H1 (cell line): Measurements from ENCODE around the gene QPCT. TPM values are rescaled to one million over a fixed set of nuclear protein-coding genes. Genes with fewer than 3 reads are reported as not detected.

Experiments
- CTCF ChIA-PET: fragments of 300-600 bp; sonication (Branson Sonifier 250); formaldehyde crosslinking; loops from one replicate; lab custom pipeline; 2021; ENCODE audit not compliant: partially characterized antibody; lab: Charles Lee
- POLR2A ChIA-PET: fragments of 300-600 bp; sonication (Branson Sonifier 250); formaldehyde crosslinking; loops from one replicate; lab custom pipeline; 2021; ENCODE audit warnings: inconsistent platforms; ENCODE audit not compliant: partially characterized antibody; lab: Charles Lee
- DNase-seq, 2 experiments: peaks; one replicate each; pipeline versions ENCODE4 v3.0.0 to v3.0.0-alpha.2; 2010 to 2022; ENCODE audit warnings: low spot score in 2 of 2, low read depth in 1 of 2, mixed read lengths in 1 of 2
- FAIRE-seq: peaks from 2 replicates; lab custom pipeline; 2011; peaks lifted over from hg19 to GRCh38; lab: Jason Lieb, UNC
- H2AFZ ChIP-seq: 2 replicates; pipeline ENCODE4 v1.8.1; 2012; ENCODE audit warnings: low read length, inconsistent platforms
- H2AK5ac ChIP-seq: 2 replicates; pipeline ENCODE4 v1.6.1; 2013; ENCODE audit warnings: low read depth, low read length
- H2BK120ac ChIP-seq: replicated peaks from 2 replicates; pipeline ENCODE3; 2013; ENCODE audit warnings: low read depth, low read length, inconsistent platforms
- H2BK12ac ChIP-seq: 2 replicates; pipeline ENCODE4 v1.6.1; 2013; ENCODE audit warnings: low read depth, low read length
- H2BK15ac ChIP-seq: 2 replicates; pipeline ENCODE4 v1.6.1; 2013; ENCODE audit warnings: low read length
- H2BK20ac ChIP-seq: 2 replicates; pipeline ENCODE4 v1.6.1; 2013; ENCODE audit warnings: low read length
- H2BK5ac ChIP-seq: 2 replicates; pipeline ENCODE4 v1.6.1; 2013; ENCODE audit warnings: low read depth, low read length
- H3K14ac ChIP-seq: 2 replicates; pipeline ENCODE4 v1.6.1; 2013; ENCODE audit warnings: inconsistent platforms; ENCODE audit not compliant: insufficient read length
- H3K18ac ChIP-seq: 2 replicates; pipeline ENCODE4 v1.6.1; 2013; ENCODE audit warnings: low read length; ENCODE audit errors: extremely low read depth
- H3K23ac ChIP-seq: 2 replicates; pipeline ENCODE4 v1.6.1; 2013; ENCODE audit warnings: inconsistent platforms; ENCODE audit not compliant: insufficient read length
- H3K23me2 ChIP-seq: 2 replicates; pipeline ENCODE4 v1.6.1; 2013; ENCODE audit warnings: low read depth, low read length
- H3K27ac ChIP-seq: 2 replicates; pipeline ENCODE4 v1.6.1; 2011; ENCODE audit warnings: low read depth, low read length, inconsistent platforms
- H3K27me3 ChIP-seq, 4 experiments: replicated peaks in 1 of 4; 1 replicate in 1 of 4; 2 replicates in 3 of 4; pipeline versions ENCODE4 v1.6.1 to v1.8.1; 2011 to 2013; ENCODE audit warnings: low read length in 3 of 4, mild to moderate bottlenecking in 3 of 4, inconsistent platforms in 2 of 4, mixed read lengths in 2 of 4, moderate library complexity in 1 of 4; ENCODE audit not compliant: control insufficient read depth in 3 of 4, insufficient read depth in 3 of 4; ENCODE audit errors: extremely low read depth in 1 of 4
- H3K36me3 ChIP-seq, 4 experiments: 2 replicates each; pipeline versions ENCODE4 v1.6.1 to v1.8.1; 2011 to 2013; ENCODE audit warnings: mild to moderate bottlenecking in 4 of 4, low read length in 3 of 4, moderate library complexity in 2 of 4, control low read depth in 1 of 4, inconsistent platforms in 1 of 4; ENCODE audit not compliant: insufficient read depth in 4 of 4, control insufficient read depth in 2 of 4
- H3K4ac ChIP-seq: replicated peaks from 2 replicates; pipeline ENCODE3; 2013; ENCODE audit warnings: low read length, low read depth, mixed read lengths, inconsistent platforms; ENCODE audit not compliant: insufficient read length
- H3K4me1 ChIP-seq, 4 experiments: replicated peaks in 1 of 4; 1 replicate in 1 of 4; 2 replicates in 3 of 4; pipeline versions ENCODE4 v1.6.1 to v1.8.1; 2011 to 2013; ENCODE audit warnings: low read length in 3 of 4, inconsistent platforms in 2 of 4, mixed read lengths in 1 of 4; ENCODE audit not compliant: insufficient read depth in 4 of 4, control insufficient read depth in 3 of 4
- H3K4me2 ChIP-seq, 2 experiments: 2 replicates each; pipeline versions ENCODE4 v1.6.1 to v1.8.1; 2011 to 2013; ENCODE audit warnings: low read depth in 2 of 2, low read length in 2 of 2, control low read depth in 1 of 2, inconsistent platforms in 1 of 2, mild to moderate bottlenecking in 1 of 2; ENCODE audit not compliant: insufficient read depth in 1 of 2
- H3K4me3 ChIP-seq, 4 experiments: fragments of 200-600, 300-600 bp in 1 of 4; sonication (generic), shearing (Covaris generic), sonication (Bioruptor Twin) in 1 of 4; 2 replicates each; pipeline versions ENCODE4 v1.5.1 to v1.8.1; 2011 to 2016; ENCODE audit warnings: low read length in 4 of 4, low read depth in 3 of 4, control low read depth in 2 of 4, inconsistent platforms in 2 of 4, mild to moderate bottlenecking in 2 of 4, mixed read lengths in 1 of 4, moderate library complexity in 1 of 4; ENCODE audit not compliant: insufficient read depth in 2 of 4; ENCODE audit errors: extremely low read depth in 1 of 4
- H3K56ac ChIP-seq: replicated peaks from 2 replicates; pipeline ENCODE3; 2013; ENCODE audit warnings: low read depth, mild to moderate bottlenecking, mixed read lengths, low read length, inconsistent platforms; ENCODE audit not compliant: insufficient read length
- H3K79me1 ChIP-seq: 2 replicates; pipeline ENCODE4 v1.6.1; 2013; ENCODE audit warnings: low read depth, low read length, control low read depth
- H3K79me2 ChIP-seq, 2 experiments: 2 replicates each; pipeline versions ENCODE4 v1.6.1 to v1.8.1; 2012 to 2013; ENCODE audit warnings: low read length in 2 of 2, mild to moderate bottlenecking in 2 of 2, inconsistent platforms in 1 of 2; ENCODE audit not compliant: insufficient read depth in 2 of 2, control insufficient read depth in 1 of 2
- H3K9ac ChIP-seq, 4 experiments: replicated peaks in 1 of 4; 1 replicate in 1 of 4; 2 replicates in 3 of 4; pipeline versions ENCODE4 v1.6.1 to v1.8.1; 2011 to 2013; ENCODE audit warnings: low read depth in 3 of 4, low read length in 3 of 4, control low read depth in 2 of 4, mild to moderate bottlenecking in 2 of 4, moderate library complexity in 2 of 4, inconsistent platforms in 1 of 4; ENCODE audit errors: extremely low read depth in 1 of 4
- H3K9me3 ChIP-seq, 2 experiments: 2 replicates each; pipeline versions ENCODE4 v1.6.1 to v1.8.1; 2012 to 2013; ENCODE audit warnings: mild to moderate bottlenecking in 2 of 2, moderate library complexity in 2 of 2, control low read depth in 1 of 2, inconsistent platforms in 1 of 2, low read depth in 1 of 2, low read length in 1 of 2, mixed read lengths in 1 of 2; ENCODE audit not compliant: insufficient read depth in 2 of 2
- H4K20me1 ChIP-seq, 2 experiments: replicated peaks in 1 of 2; 2 replicates each; pipeline versions ENCODE3 to v1.8.1; 2011 to 2013; ENCODE audit warnings: inconsistent platforms in 2 of 2, low read length in 2 of 2, mild to moderate bottlenecking in 1 of 2; ENCODE audit not compliant: insufficient read depth in 2 of 2, control insufficient read depth in 1 of 2
- H4K5ac ChIP-seq: 2 replicates; pipeline ENCODE4 v1.6.1; 2013; ENCODE audit warnings: low read length, low read depth, mixed read lengths, inconsistent platforms; ENCODE audit not compliant: insufficient read length
- H4K8ac ChIP-seq: 2 replicates; pipeline ENCODE4 v1.8.0; 2013; ENCODE audit warnings: mild to moderate bottlenecking, moderate library complexity, low read length, inconsistent platforms; ENCODE audit not compliant: insufficient read depth; ENCODE audit errors: extremely low read depth
- H4K91ac ChIP-seq: replicated peaks from 2 replicates; pipeline ENCODE3; 2013; ENCODE audit warnings: low read length, mixed read lengths, inconsistent platforms; ENCODE audit not compliant: insufficient read length
- BACH1 ChIP-seq: IDR thresholded peaks from 2 replicates; pipeline ENCODE4 v1.6.1; 2012; ENCODE audit warnings: low read length, improper control_type of control experiment
- JUN ChIP-seq: IDR thresholded peaks from 2 replicates; pipeline ENCODE4 v1.6.1; 2011; ENCODE audit warnings: low read depth, mild to moderate bottlenecking, improper control_type of control experiment, low read length
- JUND ChIP-seq: IDR thresholded peaks from 2 replicates; pipeline ENCODE4 v1.6.1; 2011; ENCODE audit warnings: mild to moderate bottlenecking, improper control_type of control experiment, low read length
- KDM5A ChIP-seq: fragments of 200-600 bp; IDR thresholded peaks from 2 replicates; pipeline ENCODE4 v1.7.1; 2012; ENCODE audit warnings: mild to moderate bottlenecking, low read length, inconsistent platforms, mixed read lengths
- SP1 ChIP-seq: IDR thresholded peaks from 2 replicates; pipeline ENCODE4 v1.6.1; 2011; ENCODE audit warnings: low read depth, low read length
- TCF12 ChIP-seq: IDR thresholded peaks from 2 replicates; pipeline ENCODE4 v1.6.1; 2011; ENCODE audit warnings: low read depth, mild to moderate bottlenecking, low read length
- WGBS, 2 experiments: shearing (Covaris generic) in 1 of 2; methylation state at CpG; one replicate each; pipeline versions ENCODE4 v1.1.6 to v1.1.7; 2013 to 2015; ENCODE audit warnings: low lambda C conversion rate in 2 of 2, mixed read lengths in 2 of 2, inconsistent platforms in 1 of 2, low coverage in 1 of 2, missing lambda C conversion rate in 1 of 2; ENCODE audit not compliant: insufficient replicate concordance in 2 of 2, insufficient coverage in 1 of 2, insufficient read length in 1 of 2; ENCODE audit errors: extremely low coverage in 1 of 2, missing lambda C conversion rate in 1 of 2; 5-methylcytosine and 5-hydroxymethylcytosine counted together
- polyA plus RNA-seq, 7 experiments: library from polyadenylated mRNA; depleted of rRNA in 3 of 7; stranded (reverse) in 5 of 7; unstranded in 2 of 7; fragments of >200 nt in 5 of 7; fragments of 200-250 nt in 2 of 7; gene quantifications; 1 replicate in 5 of 7; 2 replicates in 1 of 7; 4 replicates in 1 of 7; pipeline versions ENCODE4 v1.2.1 to v1.2.3, GENCODE V29; 2011 to 2013; ENCODE audit warnings: missing spikeins in 2 of 7, mixed read lengths in 2 of 7
- total RNA-seq: library from RNA; stranded (reverse); fragmentation: NEBNext Ultra II Directional; extraction: Animal tissue kit (Norgen Biotek cat#: 25700); gene quantifications from 2 replicates; pipeline ENCODE4 v1.2.1, GENCODE V29; 2021
- TF ChIP-seq, protein P1 (sequence below): IDR thresholded peaks from 2 replicates; pipeline ENCODE4 v1.6.1; 2012; ENCODE audit warnings: low read length, inconsistent platforms

The QPCT gene
- total and polyA plus RNA-seq, 2 of the 8 experiments (the other 6 are each of a cell fraction or from before 2014, with no cell fraction given) = 4.0 to 4.3 TPM

DNA sequence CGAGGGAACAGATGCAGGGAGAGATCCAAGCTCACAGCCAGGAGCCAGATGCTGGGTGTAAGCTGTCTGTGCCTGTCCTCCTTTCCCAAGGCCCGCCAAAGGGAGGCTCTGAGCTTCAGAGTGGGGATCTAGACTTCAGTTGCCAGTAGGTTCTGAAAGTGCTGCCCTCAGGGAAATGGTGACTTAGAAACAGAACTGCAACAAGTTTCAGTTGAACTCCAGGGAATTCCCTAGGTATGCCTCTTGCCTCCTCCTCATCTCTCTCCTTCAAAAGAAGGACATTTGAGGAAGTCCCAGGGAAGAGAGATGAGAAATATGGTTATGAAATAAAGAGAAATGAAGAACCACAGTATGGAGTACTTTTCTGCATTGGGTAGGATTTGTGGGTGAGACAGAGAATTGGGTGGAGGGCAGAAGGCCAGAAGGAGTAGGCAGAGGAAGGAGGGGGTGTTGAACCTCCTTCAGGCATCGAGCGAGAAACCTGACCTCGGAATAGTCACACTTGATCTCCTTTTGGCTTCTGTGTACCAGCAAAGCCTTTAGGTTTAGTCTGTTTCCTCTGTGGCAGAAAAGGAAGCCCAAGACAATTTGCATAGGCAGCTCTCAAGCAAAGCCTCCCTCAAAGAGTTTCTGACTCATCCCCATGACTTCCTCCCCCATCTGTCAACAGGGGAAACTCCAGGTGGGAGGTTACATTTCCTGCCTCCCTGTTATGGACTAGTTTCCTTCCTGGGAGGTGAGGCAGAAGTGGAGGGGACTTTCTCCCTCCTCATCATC lies 45.7 kb downstream of the QPCT start:
- H4K8ac ChIP-seq = no peak overlapping the region
- H3K4ac ChIP-seq = peak overlapping the region; percentile 39
- H3K14ac ChIP-seq = no peak overlapping the region
- POLR2A ChIA-PET = interaction anchor here (1.1 kb wide), 1 partner anchor 279 kb away, joined by 3 read pairs; no protein-coding TSS in a partner anchor
- WGBS, 2 experiments = 80% methylated on average over 5 of the region's 5 CpGs; no CpG with 5 or more reads in 1 of the 2 experiments
- no peaks in the 10 kb centered on the region for H3K27me3 ChIP-seq
- peak overlapping the region; percentile 43; the same call in 1 of the 2 replicates for H2BK12ac ChIP-seq
- H4K20me1 ChIP-seq = no peaks in the 10 kb centered on the region
- H2AK5ac ChIP-seq = 0 out of 2 replicates have a peak overlapping the region, but pooled peaks have one; percentile 29
- no peaks in the 10 kb centered on the region for H3K36me3 ChIP-seq
- no peak overlapping the region for H3K4me3 ChIP-seq
- no peak overlapping the region for H2BK15ac ChIP-seq
- 0 out of 2 replicates have a peak overlapping the region, but pooled peaks have one; percentile 87 for H2BK20ac ChIP-seq
- H3K18ac ChIP-seq = peak overlapping the region; percentile 52; the same call in 1 of the 2 replicates
- FAIRE-seq = no peak
- no peak overlapping the region for H3K4me2 ChIP-seq
- no peaks in the 10 kb centered on the region for H3K9me3 ChIP-seq
- H3K23ac ChIP-seq = no peak overlapping the region
- H3K79me1 ChIP-seq = no peaks in the 10 kb centered on the region
- H3K23me2 ChIP-seq = no peaks in the 10 kb centered on the region
- peak; percentile 15 to 44 for DNase-seq
- H4K91ac ChIP-seq = peak overlapping the region; percentile 46
- H3K56ac ChIP-seq = no peak overlapping the region
- H2BK120ac ChIP-seq = peak overlapping the region; percentile 59
- no peak overlapping the region for H4K5ac ChIP-seq
- H2AFZ ChIP-seq = no peak overlapping the region
- TF ChIP-seq JUN (0 out of 2 replicates have a peak, but pooled peaks have one; percentile 38), SP1 (0 out of 2 replicates have a peak, but pooled peaks have one; percentile 37), TCF12 (0 out of 2 replicates have a peak, but pooled peaks have one; percentile 59), JUND (peak; percentile 78; the same call in 1 of the 2 replicates), KDM5A (no peak), BACH1 (no peak)
- TF ChIP-seq, protein P1, sequence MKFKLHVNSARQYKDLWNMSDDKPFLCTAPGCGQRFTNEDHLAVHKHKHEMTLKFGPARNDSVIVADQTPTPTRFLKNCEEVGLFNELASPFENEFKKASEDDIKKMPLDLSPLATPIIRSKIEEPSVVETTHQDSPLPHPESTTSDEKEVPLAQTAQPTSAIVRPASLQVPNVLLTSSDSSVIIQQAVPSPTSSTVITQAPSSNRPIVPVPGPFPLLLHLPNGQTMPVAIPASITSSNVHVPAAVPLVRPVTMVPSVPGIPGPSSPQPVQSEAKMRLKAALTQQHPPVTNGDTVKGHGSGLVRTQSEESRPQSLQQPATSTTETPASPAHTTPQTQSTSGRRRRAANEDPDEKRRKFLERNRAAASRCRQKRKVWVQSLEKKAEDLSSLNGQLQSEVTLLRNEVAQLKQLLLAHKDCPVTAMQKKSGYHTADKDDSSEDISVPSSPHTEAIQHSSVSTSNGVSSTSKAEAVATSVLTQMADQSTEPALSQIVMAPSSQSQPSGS = no peak
- H2BK5ac ChIP-seq = peak overlapping the region; percentile 76; the same call in 1 of the 2 replicates
- H3K4me1 ChIP-seq = peaks cover 0 to 9% (median 0%) of the 10 kb centered on the region in 4 experiments; a peak in 4 of 7 replicates
- H3K9ac ChIP-seq = no peak overlapping the region
- H3K27ac ChIP-seq = no peak overlapping the region
- CTCF ChIA-PET = interaction anchor here (0.9 to 2.2 kb wide), 6 partner anchors 9 to 501 kb away, joined by 3 to 13 read pairs (median 4); no protein-coding TSS in a partner anchor
- no peaks in the 10 kb centered on the region for H3K79me2 ChIP-seq
